ENCODE results near the gene REXO4. TPM values are rescaled to one million over a fixed set of nuclear protein-coding genes. Genes with fewer than 3 reads are reported as not detected.
A peak's percentile ranks its signal among the peaks of the same experiment; 100 is the strongest.

Gene REXO4
- total and polyA plus RNA-seq, 2 of the 13 experiments (the other 11 are each of a cell fraction or from before 2014, with no cell fraction given): 18.5 to 30.4 TPM

DNA sequence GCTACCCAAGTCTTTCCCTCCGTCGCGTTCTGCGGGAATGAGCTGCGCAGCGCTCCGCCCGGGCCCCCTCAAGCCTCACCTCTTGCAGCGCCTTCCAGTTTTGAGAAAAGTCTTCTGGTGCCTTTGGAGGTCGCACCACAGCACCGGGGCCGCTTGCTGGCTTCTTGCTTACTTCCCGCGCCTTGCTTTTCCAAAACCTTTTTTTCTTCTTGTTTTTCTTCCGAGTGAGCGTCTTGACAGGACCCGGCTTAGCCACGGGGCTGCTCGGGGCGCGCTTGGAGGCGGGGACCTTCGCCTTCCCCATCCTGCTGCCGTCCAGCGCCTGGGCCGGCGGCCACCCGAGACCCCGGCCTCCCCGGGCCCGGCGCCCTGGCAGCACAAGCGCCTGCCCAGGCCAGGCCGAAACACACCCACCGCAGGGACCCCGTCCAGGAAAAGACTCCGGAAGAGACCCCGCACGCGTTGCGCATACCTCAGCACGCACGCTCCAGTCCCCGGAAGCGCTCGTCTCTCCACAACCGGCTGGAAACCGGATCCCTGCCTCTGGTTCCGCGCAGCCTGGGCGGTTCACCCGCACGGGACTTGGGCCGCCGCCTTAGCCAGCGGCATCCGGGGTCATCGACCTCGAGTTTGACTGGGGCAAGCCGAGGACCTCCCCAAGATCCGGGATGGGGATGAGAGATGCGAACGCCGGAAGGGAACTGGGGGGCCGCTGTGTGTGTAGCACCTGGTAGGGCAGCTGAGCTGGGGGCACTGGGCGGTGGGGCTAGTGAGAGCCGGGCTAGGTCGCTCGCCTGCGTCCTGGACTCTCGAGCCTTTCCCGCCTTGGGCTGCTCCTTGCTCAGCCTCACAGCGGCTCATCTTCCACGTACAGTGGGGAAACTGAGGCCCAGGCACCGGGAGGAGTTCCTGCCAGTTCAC, at the start of gene REXO4 (continued):
- TF ChIP-seq, protein P1, sequence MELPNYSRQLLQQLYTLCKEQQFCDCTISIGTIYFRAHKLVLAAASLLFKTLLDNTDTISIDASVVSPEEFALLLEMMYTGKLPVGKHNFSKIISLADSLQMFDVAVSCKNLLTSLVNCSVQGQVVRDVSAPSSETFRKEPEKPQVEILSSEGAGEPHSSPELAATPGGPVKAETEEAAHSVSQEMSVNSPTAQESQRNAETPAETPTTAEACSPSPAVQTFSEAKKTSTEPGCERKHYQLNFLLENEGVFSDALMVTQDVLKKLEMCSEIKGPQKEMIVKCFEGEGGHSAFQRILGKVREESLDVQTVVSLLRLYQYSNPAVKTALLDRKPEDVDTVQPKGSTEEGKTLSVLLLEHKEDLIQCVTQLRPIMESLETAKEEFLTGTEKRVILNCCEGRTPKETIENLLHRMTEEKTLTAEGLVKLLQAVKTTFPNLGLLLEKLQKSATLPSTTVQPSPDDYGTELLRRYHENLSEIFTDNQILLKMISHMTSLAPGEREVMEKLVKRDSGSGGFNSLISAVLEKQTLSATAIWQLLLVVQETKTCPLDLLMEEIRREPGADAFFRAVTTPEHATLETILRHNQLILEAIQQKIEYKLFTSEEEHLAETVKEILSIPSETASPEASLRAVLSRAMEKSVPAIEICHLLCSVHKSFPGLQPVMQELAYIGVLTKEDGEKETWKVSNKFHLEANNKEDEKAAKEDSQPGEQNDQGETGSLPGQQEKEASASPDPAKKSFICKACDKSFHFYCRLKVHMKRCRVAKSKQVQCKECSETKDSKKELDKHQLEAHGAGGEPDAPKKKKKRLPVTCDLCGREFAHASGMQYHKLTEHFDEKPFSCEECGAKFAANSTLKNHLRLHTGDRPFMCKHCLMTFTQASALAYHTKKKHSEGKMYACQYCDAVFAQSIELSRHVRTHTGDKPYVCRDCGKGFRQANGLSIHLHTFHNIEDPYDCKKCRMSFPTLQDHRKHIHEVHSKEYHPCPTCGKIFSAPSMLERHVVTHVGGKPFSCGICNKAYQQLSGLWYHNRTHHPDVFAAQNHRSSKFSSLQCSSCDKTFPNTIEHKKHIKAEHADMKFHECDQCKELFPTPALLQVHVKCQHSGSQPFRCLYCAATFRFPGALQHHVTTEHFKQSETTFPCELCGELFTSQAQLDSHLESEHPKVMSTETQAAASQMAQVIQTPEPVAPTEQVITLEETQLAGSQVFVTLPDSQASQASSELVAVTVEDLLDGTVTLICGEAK (IDR thresholded peaks at IDR 0.05): peak; percentile 99
- TF ChIP-seq, protein P1 (CRISPR knock-in tag; IDR thresholded peaks at IDR 0.05): peak; percentile 79
- TF ChIP-seq ZNF790 (CRISPR knock-in tag; IDR thresholded peaks at IDR 0.05; ENCODE audit: borderline replicate concordance): no peak
- TF ChIP-seq CCDC6 (CRISPR knock-in tag; IDR thresholded peaks at IDR 0.05): peak; percentile 94
- TF ChIP-seq ZFP1 (CRISPR knock-in tag; IDR thresholded peaks at IDR 0.05): peak; percentile 50
- TF ChIP-seq ZNF704 (CRISPR knock-in tag; IDR thresholded peaks at IDR 0.05; ENCODE audit: borderline replicate concordance): peak; percentile 85
- no peak for TF ChIP-seq MYNN (CRISPR knock-in tag; IDR thresholded peaks at IDR 0.05; ENCODE audit: low read depth)
- 0 out of 2 replicates have a peak, but pooled peaks have one; percentile 45 for TF ChIP-seq ZBTB26 (CRISPR knock-in tag; IDR thresholded peaks at IDR 0.05; ENCODE audit: borderline replicate concordance)
- TF ChIP-seq, protein P2, sequence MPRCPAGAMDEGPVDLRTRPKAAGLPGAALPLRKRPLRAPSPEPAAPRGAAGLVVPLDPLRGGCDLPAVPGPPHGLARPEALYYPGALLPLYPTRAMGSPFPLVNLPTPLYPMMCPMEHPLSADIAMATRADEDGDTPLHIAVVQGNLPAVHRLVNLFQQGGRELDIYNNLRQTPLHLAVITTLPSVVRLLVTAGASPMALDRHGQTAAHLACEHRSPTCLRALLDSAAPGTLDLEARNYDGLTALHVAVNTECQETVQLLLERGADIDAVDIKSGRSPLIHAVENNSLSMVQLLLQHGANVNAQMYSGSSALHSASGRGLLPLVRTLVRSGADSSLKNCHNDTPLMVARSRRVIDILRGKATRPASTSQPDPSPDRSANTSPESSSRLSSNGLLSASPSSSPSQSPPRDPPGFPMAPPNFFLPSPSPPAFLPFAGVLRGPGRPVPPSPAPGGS (CRISPR knock-in tag; IDR thresholded peaks at IDR 0.05): peak; percentile 82
- TF ChIP-seq RNF2 (conservative IDR thresholded peaks at IDR 0.05; ENCODE audit: low read depth): peak; percentile 83; the same call in 1 of the 2 replicates
- TF ChIP-seq PLRG1 (conservative IDR thresholded peaks at IDR 0.05): no peak
- no peak for TF ChIP-seq ATM (IDR thresholded peaks at IDR 0.05; ENCODE audit: borderline replicate concordance)
